NCI-H69 (cell line): ENCODE data around the gene PHF12.
A peak's percentile ranks its signal among the peaks of the same experiment; 100 is the strongest.

ENCODE experiments used
- DNase-seq: peaks from one replicate; lab custom pipeline; 2025; lab: John Stamatoyannopoulos, UW

PHF12 gene

DNA sequence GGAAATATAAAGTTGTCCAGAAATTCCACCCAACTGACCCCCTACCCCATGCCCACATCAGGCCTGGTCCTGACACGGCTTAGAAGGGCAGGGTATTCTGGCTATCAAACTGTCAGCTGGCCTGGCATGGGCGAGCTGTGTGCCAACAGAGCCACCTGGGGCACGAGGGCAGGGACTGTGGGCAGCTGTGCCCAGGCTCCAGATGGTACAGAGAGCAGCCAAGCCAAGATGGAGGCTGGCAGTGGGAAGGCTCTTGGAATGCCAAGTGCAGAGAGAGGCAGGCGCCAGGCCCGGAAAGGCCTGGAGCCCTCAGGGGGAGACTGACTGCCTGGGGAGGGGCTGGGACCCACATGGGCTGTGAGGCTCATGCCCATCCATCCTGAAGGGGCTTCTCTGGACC is 24.3 kb upstream of the PHF12 start:
- peak; percentile 39 for DNase-seq

DNA sequence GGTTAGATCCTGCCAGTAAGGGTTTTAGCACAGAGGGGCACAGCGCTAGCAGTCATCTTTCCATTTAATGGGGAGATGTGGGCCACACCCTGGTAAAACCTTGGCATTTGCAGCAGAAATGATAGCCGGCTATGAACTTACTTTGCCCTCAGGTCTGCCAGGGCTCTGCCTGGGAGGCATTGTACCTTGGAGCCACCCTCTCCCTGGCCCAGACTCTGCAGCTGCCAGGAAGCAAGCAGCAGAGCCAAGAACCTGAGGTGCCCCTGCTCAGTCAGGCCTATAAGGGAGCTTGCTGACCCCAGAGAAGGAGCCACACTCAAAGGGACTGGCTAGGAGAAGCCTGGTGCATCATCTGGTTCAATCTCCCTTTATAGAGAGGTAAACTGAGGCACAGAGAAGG is 23.7 kb upstream of the PHF12 start:
- DNase-seq = no peak

DNA sequence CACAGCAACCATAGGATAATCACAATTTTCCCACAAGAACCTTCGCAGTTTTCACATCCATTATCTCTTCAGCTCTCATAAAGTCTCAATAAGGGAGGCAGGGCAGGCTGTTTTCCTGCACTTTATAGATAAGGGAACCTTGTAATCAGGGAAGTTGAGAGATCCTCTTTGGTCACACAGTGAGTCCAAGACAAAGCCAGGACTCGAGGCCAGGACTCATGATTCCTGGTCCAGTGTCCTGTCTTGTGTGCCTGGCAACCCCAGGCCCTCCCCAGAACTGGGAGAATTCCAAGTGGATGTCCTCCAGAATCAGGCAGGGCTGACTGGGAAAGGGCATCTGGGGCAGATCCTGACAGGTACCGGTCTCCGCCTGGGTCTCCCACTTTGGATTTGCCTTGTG is 23.1 kb upstream of the PHF12 start:
- no peak for DNase-seq

DNA sequence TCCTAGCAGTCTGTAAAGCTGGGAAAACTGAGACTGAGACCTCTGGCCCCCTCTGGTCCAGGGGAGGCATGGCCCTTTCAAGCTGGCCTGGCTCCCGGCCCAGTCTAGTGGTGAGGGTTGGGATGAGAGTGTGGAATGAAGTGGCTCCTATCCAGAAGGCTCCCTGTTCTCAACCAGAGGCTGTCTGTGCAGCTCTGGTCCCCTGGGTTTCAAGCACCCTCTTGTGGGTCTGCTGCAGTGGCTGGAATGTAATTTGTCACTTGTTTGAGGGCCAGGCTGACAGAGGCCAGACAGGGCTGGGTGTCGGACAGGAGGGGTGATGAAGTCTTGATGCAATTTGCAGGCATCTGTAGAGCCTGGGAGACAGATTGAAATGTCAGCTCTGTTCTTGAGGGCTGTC is 22.1 kb upstream of the PHF12 start:
- DNase-seq = peak; percentile 48

DNA sequence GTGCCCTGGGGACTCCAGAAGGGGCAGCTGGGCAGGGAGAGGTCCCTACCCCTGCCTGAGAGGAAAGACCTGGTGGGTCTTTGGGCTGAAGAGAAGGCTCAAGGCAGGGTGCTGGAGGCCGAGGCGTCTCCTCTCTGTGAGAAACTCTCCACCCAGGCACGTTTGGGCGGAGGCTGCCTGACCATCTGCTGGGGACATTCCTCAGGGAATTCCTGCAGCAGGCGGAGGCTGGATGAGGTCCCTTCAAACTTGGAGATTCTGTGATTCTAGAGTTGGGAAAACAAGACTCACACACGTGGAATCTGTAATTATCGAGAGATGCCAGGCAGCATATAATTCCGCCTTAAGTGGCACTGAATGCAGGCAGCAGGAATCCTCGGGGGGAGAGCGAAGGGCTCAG is 21.1 kb upstream of the PHF12 start:
- DNase-seq = peak; percentile 72

DNA sequence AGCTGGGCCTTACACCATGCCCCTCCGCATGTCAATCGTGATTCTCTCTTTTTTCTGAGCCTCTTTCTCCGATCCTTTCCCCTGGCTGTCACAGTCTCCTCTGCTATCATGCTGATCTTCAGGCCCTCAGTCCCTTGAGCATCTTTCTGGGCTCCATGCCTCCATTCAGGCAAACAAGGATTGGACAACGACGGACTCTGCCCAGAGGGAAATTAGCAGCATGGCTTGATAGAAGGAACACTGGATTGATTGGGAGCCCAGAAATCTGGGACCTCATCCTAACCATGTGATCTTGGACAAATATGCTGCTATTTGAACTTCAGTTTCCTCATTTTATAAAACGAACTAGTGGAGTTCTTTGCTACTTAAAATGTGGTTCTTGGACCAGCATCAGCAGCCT is 19.6 kb upstream of the PHF12 start:
- DNase-seq = no peak

DNA sequence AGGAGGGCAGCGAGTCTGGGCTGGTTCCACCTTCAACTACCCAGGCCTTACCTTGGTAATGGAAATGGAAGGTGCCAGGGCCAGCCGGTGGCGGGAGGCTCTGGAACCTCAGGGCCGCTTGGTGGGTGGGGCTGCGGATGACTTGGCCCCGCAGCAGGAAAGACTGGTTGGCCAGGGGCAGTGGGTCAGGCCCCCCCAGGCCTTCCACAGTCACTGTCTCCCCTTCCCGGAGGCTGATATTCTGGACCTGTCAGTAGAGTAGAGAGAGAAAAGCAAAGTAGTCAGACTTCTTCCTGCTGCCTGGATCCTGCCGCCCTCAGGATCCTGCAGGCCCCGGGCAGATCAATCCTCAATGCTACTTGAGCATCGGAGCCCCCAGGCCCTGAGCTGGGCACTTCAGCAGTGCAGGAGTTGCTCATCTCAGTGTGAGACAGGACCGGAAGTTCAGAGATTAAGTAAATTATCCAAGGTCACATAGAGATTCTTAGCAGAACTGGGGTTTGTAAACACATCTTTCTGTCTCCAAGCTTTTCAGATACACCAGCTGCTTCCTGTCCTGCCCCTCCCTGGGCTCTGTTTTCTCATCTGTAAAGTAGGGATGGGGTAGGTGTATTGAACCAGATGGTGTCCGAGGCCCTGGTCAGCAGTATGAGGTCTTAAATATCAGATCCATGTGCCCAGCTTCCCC is 18.5 kb upstream of the PHF12 start:
- peak; percentile 64 for DNase-seq

DNA sequence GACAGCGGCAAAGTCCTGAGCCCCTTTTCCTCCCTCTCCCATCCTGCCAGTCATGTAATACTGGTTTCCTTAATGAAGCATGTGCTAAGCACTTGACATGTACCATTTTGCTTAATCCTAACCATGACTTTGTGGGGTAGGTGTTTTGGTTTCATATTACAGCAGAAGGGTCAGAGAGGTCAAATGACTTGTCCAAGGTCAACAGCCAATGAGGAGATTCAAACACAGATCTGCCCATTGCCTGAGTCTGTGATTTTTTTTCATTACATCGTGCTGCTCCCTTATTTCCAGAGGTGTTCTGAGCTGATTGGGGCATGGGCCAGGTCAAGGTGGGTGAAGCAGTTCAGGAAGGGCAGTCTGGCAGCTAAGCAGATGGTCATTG is 17.6 kb upstream of the PHF12 start:
- DNase-seq = peak; percentile 41

DNA sequence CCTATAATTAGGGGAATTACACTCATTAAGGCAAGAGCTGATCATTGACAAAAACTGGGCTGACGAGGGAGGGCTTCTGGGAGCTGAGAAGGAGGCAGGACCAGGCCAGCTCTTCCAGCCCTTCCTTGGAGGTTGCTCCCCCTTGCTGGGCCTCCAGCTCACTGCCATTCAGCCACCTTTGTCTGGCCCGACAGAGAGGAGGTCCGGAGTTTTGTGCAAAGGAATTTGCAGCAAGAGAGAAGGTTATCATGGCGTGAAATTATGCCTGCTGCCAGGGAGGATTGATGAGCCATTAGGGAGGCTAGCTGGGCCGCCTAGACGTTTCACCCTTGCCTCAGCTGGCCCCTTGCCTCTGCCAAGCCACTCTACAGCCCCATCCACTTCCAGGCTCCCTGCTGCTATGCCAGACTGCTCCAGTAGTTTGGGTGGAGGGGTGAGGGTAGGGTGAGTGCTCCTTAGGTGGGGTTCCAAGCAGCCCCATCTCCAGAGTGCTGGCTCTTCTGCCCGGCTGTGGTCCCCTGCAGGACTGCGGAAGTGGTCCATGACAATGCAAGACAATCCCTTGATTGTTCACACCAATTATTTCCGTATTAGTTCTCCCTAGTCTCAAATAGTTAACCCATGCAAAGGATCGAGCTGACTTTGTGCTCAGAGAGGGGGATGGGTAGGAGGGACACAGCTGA is 17.1 kb upstream of the PHF12 start:
- peak; percentile 86 for DNase-seq

DNA sequence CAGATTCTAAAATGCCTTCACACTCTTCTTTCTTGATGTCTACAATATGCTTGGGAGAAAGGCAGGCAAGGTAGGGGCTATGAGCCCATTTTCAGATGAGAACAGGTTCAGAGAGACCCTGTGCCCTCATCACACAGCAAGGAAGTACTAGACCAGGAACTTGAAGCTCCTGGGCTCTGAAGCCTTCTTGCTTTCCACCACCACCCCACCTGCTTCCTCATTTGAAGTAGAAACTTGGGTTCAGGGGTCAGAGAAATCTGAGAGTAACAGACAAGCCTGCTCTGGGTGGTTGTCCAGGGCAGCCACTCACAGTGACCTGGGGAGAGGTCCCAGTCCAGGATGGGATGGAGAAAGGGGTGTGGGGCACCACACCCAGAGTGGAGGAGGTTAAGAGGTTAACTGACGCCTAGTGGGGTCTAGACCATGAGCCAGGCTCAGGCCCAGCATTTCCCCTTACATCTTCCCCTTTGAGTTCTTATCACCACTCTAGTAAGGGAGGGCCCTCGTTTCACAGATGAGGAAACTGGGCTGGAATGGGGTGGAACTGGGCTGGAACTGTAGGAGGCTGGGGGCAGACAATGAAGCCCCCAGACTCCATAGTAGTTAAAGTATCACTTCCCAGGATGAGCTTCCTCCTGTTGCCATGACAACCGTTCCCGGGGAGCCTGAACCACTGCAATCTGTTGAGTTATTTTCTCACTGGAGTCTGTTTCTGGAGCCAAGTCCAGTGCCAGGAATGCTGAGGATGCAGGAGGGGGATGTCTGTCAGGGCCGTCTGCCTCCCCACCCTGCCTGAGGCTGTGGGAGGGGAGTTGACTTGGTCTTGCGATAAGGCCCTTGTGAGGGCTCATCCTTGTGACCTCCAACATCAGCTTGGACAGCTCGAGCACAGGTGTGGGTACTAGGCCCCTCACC is 16.2 kb upstream of the PHF12 start:
- peak; percentile 83 for DNase-seq

DNA sequence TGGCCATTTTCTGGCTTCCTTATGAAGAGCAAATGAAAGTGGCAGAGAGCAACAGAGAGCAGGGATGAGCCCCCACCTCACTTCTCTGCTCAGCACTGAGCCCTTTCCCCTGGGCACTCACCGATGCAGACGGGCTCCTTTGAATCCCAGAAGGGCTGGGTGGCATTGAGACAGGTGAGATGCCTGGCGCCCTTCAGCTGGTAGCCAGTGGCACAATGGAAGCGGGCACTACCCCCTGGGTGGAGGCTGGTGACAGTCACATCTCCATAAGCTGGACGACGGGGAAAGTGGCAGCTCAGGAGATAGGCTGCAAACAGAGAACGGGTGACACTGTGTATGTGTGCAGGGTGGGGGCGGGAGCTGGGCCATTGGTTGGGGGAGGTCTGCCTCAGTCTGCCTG is 12.5 kb upstream of the PHF12 start:
- DNase-seq = no peak

DNA sequence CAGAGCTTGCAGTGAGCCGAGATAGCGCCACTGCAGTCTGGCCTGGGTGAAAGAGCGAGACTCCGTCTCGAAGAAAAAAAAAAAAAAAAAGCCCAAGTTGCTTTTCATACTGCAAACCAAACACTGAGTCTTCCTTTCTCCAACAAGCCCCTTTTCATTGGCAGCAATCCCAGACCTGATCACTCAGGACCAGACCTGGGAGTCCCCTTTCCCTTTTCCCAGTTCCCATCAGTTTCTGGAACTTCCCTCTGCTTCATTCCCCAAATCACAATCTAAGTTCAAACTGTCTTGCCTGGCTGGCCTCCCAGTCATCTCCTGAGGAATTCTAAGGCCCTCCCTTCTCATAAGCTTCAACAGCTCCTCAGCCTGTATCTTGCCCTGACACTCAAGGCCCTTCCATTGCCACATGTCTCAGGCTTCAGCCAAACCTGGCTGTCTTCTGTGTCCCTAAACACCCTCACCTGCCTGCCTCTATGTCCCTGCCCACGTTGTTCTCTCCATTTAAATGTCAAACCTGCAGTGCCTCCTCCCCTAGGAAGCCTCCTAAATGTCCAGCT is 11.8 kb upstream of the PHF12 start:
- no peak for DNase-seq

DNA sequence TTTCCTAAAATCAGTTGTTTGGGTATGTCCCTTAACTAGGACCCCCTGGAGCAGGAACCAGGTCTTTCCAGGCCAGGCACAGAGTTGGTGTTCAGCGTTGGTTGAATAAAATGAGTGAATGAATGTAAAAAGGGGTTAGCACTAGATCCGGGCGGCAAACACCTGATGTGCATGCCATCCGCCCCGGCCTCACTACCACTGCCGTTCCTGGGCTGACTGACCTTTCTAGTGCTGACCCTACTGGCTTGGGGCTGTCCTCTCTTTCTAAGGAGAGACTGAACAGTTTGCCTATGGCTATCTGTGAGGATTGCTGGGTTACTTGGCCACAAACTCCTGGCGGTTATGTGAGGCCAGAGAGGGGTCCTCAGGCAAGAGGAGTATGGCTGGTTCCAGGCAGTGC is 10.1 kb upstream of the PHF12 start:
- no peak for DNase-seq

DNA sequence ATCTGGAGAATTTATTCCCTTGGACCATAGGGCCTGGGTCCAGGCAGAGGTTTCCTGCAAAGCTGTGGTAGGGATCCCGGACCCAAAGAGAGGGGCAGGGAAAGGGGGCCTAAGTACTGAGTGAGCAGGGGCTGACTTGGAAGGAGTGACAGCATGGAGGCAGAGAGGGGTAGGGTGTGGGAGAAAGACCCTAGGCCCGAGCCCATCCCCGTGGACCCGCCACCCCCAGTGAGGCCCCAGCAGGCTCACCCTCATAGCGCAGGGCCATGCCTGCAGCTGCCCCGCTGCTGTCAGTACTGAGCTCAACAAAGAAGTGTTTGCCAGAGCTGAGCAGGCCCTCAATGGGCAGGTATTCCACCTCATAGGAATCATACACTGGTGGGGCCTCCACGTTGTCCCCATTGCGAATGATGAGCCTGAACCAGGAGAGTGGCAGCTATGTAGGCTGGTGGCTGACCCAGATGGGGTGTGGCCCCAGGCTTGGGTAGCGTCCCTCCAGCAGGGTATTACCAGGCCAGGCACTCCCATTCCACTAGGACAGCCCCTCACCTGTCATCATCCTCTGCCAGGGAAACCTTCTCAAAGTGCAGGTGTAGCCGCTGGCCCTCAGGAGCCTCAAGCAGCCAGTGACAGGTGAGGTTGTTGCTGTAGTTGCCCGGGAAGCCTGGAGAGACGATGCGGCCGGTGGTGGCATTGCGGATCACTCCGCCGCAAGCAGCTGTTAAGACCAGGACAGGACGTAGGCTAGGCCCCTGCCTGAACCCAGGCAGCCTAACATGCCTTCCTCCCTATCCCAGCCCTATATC is 9.1 kb upstream of the PHF12 start:
- DNase-seq = no peak

DNA sequence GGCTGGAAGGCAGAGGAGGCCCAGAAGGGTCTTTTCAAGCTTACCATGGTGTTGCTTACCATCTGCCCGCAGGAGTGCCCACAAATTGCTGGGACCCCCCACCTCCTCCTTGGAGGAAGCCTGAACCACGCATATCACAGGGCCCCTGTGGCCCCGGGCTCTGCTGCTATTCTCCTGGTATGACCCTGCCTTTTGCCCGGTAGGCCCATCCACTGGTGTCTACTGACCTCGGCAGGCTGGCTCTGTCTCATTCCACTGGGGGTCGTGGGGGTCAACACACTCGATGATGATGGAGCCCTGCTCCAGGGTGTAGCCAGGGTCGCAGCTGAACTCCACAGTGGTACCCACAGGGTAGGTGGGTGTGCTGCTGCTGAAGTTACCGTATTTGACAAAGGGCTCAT is 8.2 kb upstream of the PHF12 start:
- no peak for DNase-seq

DNA sequence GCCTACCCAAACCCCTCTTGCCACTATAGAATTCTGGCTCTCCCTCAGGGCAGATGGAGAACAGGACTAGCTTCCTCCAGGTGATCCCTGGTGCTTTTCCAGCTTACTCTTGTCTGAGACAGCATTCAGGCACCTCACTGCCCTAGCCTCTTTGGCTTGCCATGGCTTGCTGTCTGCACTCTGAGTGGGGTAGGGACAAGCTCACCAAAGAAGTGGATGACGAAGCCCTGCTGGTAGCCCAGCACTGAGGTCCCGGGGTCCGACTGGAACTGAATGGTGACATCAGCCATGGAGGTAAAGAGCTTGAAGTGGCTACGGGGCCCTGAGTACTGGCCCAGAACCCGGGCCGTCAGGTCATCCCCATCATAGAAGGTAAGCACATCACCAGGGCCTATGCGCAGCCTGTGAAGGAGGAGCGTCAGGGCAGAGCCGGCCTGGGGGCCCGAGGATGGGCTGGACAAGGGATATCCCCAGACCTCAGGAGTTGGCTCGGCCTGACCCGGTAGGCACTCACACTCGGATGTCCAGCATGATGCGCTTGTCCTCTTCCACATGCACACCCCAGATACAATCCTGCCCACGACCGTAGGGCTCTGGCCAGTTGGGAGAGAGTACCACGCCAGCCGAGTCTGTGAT is 7.6 kb upstream of the PHF12 start:
- no peak for DNase-seq

DNA sequence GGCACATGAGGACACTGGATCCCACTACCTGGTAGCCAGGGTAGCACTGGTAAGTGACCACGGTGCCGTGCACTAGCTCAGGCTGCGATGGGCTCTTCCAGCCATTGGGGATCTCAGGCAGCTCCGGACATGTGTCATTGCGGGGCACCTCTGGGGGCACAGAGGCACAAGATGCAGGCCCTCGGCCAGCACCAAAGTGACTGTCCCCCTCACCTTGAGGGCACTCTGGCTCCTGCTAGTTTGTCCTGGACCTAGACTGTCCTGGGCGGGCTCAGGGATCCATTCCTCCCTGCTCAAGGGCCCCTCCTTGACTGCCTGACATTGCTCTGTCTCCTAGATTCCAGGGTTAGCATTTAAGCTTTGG is 6.7 kb upstream of the PHF12 start:
- no peak for DNase-seq

DNA sequence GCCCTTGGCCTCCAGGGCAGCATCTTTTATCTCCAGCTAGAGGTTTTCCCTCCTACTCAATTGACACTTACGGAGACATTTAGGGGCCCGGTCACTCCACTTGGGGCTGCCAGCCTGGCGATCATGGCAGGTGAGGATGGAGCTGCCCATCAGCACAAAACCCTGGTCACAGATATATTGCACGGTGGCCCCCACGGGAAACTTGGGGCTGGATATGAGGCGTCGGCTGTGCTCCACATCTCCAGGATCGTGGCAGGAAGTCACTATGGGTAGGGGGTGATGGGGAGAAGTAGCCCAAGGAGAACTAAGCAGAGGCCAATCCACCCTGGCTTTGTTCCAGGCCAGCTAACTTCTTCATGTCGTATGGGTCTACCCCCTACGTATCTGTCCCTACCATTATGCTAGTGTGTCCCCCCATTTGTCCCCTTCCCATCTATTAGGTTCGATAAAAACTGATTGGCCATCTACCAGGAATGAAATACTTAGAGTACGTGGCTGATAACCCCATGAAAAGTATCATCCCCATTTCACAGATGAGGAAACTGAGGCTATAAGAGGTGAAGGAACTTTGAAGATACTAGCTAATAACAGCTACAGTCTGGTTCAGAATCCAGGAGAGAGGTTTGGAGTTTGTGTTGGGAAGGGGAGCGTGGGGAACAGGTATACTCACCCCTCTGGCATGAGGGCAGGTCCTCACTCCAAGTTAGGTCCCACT is 6.1 kb upstream of the PHF12 start:
- no peak for DNase-seq

DNA sequence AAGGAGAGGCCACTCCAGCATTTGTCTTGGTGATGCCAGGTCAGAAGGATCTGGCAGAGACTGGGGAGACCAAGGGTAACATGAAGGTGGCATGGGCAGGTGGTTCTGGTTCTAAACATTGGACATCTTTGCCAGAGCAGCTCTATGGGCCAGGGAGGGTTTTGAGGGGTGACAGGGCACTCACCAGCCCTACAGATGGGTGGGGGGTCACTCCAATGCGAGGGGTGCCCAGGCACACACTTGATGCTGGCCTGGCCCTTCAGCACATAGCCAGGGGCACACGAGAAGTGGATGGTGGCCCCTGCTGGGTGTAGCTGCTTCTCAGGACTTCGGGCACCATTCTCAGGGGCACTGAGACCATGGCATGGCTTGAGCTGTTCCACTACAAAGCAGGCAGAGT is 5.5 kb upstream of the PHF12 start:
- no peak for DNase-seq

DNA sequence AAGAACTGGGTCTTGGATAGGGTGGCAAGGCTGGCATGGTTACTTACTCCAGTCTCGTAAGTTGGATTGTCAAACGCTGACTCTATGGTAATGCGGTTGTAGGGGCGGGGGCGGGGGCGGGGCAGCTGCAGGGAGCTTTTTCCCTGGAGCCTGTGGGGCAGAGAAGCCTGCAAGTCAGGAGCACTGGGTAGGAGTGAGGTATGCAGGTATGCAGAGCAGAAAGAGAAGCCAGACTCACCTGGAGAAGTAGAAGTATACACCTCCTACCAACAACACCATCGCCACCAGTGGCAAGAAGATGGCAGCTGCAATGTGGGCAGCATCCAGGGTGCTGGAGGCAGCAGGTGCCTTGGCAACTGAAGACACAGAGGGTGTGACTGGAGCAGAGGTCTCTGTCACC is 4.8 kb upstream of the PHF12 start:
- DNase-seq = no peak

DNA sequence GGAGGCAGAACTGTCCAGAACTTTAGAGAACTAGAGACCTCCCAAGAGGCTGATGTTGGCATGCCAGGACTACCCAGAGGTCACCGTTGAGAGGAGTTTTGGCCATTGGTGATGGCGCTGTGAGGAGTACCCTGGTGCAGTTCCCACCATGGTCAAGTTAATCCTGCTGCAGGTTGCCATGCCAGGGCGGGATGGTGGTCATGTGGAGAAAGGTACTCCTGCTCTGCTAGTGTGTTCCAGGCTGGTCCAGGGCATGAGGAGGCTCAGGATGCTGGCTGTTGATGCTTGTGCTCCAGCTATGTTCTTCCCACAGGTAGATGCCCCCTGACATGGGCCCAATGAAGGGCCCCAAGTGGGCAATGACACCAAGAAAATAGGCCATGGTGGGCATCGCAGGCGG is 4.1 kb upstream of the PHF12 start:
- no peak for DNase-seq
